Activated CD8-positive, alpha-beta memory T cell treated with anti-CD3 and anti-CD28 coated beads for 48 hours (primary cell): ENCODE measurements around the gene SLIT2.

Source experiments
- DNase-seq, 3 experiments: peaks; one replicate each; pipeline ENCODE4 v3.0.0-alpha.2; 2020; ENCODE audit warnings: low read depth in 2 of 3, low spot score in 2 of 3

Gene SLIT2

DNA sequence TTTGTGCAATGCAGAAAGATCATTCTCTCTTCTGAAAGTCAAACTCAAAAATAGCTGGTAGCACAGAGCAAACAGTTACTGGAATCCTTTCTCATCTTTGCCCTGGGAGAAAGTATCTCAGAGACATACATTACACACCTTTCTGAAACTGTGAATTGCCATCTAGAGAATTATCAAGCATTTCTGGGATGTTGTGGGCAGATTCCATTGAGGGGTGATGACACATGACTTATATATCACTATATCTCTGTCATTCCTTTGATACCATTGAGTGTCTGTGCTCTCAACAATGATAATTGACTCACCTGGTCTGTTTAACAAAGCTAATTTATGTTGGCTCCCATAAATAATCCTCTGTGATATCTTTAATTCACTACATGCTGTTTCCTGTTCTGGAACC is 13.0 kb downstream of the SLIT2 start:
- no peak for DNase-seq

DNA sequence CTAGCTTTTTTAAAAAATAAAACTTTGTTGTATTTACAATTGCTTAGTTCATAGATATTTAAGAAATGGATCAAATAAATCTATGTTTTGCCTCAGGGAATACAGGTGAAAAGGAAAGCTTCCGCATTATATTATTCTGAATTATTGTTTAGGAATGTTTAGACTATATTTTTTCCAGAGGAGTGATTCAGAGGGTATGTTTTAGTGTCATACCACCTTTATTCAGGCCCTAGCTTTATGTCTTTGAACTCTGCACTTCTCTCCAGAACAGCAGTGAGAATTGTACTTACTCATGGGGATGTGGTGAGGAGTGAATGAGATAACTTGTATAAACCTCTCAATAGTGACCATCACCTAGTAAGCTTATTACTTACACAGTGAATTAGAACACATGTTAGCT is 14.0 kb downstream of the SLIT2 start:
- no peak for DNase-seq

DNA sequence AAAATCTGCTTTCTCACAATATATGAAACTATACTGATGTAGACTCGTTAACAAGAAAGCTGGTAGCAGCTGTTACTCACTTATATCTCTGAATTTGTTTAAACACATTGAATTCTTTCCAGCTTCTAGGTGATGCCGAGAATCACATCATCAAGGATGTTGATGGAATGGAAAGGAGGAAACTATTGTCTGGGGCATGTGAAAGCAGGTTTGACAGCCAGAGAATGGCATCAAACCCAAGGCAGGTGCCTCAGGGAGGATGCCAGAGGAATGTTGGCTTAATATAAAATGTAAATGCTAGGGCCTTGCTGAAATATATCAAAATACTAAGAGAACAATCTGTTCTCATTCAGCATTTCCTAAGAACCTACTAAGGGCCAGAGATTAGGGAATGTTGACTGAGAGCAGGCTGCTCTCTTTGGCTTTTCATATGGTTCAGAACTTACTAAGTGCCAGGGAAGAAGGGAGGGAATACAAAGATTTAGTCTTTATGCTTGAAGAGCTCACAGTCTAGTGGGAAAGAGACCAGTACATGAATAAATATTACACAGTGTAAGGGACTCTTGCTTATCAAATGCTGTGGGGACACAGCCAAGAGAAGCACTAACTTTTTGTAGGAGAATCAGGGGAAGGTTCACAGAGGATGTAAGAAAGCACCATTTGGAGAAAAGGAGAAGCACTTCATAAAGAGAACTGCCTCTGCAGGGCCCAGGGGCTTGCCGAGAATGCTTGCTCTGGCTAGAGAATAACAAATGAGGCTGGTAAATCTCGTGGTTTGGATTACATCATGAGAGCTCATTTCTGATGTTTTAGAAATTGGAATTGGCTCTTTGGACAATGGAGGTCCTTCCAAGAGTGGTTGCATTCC is 14.7 kb downstream of the SLIT2 start:
- DNase-seq, result no peak

DNA sequence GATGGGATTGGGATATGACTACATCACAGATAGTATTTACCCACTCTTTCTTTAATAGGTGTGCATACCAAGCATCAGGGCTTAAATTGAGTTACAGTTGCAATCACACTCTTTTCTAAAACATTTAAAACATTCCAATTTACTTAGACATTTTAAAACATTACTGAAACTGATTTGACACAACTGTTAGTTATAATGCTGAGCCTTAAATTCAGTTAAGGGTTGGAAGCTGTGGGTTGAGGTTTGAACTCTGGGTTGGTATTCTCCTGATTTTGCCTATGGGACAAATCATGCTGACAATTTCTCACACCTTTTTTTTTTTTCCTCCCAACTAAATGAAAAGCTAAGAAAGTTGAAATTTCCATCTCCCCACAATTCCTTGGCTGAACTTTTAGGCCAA is 16.3 kb downstream of the SLIT2 start:
- no peak for DNase-seq

DNA sequence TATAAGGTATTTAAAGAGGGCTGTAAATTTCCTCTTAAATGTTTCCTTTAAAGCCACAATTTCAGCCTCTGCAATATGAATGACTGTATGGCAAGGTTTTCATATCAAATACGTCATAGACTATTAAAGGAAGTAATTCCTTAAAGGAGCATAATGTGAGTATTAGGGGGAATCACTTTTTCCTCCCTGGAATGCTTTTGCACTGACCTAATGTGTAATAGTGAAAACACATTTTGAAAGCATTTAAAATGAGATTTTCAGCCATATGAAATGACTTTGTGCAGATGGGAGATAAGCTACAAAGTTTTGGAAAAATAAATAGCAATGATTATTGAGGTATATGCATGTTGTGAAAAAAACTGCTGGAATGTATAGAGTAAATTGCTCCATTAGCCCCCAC is 17.6 kb downstream of the SLIT2 start:
- DNase-seq, result no peak

DNA sequence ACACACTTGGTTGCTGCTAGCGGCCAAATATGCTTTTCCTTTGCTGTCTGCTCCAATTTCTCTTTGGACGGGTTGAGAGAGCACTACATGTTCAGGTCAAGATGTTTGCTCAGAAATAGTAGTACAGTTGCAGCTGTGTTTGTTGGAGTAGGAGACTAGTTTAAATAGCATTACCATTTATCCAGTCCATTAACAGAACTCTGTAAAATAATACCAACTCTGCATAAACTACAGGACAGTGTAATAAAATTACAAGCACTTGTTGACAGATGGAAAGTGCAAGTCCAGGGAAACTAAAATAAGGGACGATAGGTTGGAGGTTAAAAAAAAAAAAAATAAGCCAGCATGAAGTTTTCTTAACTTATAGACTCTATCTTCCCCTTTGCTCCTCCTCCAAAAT is 20.2 kb downstream of the SLIT2 start:
- DNase-seq, result no peak

DNA sequence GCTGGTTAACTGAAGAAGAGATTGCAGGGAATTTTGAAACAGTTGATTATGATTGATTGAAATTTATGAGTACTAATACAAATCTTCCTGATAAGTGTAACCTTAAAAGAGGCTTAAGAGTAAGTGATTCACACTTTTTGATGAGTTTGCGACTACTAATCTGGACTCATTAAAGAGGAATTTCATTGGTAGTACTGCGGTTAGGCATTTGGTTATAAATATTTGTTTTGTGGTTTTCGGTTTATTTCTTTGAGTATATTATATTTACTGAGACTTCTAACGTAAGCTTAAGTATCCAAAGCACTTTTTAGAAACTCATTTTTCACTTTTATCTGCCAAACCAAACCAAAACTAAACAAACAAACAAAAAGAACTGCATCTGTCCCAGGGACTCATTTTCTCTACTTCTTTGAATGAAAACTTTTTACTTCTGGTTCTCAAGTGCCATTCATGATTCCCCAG is 20.7 kb downstream of the SLIT2 start:
- no peak for DNase-seq

DNA sequence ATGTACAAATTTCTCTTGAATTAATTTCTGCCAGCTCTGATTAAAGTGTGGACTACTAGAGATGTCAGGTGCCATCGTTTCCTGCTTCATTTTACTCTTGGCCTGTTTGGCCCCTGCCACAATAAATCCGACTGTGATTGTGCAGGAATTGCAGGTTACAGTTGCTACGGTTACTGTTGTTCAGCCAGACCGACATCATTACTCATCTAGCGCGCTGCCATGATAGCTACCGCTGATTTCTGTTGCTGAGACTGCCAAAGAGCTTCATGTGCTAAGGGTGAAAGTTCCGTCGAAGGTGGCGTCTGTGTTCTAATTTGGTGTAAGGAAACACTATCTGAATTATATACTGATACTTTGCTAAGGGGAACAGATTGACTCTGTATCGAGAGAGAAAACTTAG is 22.1 kb downstream of the SLIT2 start:
- DNase-seq, result no peak

DNA sequence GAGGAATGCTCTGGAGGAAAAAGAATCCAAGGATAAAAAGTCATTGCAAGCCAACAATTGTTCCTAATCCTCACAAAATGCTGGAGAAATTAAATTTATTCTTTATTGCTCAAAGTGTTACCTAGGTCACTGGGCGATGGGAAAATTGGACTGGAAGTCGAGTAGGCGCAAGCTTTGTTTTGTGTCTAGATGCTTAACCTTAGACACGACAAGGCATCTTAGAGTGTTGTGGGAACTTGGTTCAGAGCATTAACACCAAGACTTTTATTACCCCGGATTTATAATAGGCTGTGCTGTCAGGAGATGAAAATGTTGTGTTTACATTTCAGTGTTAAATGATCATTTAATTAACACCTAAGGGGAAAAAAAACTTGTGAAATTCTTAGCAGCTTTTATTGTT is 25.1 kb downstream of the SLIT2 start:
- DNase-seq, result no peak

DNA sequence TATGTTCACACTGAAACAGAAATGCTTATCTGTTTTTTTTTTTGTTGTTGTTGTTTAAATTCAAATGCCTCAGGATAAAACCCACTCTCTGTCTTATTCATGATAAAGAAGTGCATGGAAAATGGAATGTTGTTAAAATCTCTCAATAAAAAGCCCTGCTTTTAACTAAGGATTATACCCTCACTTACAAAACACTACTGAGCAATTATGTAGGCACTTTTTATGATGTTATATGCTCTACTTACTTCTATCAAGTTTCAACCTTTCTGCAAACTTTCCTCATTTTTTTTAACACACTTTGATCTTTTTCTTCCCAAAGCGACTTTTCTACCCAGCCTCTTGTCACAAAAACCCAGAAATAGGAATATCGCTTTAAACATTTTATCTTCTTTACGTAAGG is 26.5 kb downstream of the SLIT2 start:
- no peak for DNase-seq

DNA sequence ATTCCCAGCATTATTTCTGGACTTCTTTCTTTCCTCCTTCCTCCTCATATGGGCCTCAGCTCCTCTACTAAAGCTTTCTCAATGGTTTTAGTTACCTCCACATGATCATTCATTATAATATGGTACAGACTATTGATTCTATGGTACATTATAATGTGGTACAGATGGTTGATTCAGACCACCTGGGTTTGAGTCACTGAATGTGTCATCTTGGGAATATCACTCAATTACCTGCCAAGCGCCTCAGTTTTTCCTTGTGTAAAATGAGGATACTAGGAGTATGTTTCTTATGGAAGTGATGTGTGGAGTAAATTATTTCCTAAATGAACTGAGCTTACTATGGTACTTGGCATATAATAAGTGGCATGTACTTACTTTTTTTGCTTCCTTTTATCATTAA is 27.7 kb downstream of the SLIT2 start:
- no peak for DNase-seq

DNA sequence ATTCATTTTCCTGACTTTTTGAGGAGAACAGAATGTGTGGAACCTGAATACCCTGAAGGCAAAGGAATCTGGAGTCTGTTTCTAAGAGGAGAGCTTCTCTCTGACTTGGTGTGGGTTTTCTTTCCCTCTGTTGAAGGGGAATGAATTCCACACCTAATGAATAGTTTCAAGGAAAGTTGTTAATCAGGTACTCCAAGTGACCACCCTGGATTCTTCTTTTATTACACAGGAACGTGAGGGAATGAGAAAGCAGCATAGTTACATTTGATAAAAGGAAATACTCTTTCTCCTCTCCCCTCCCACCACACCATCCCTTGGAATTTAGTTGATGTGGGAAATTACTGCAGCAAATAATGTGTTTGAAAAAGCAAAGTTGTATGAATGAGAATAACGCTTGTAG is 29.7 kb downstream of the SLIT2 start:
- DNase-seq, result no peak

DNA sequence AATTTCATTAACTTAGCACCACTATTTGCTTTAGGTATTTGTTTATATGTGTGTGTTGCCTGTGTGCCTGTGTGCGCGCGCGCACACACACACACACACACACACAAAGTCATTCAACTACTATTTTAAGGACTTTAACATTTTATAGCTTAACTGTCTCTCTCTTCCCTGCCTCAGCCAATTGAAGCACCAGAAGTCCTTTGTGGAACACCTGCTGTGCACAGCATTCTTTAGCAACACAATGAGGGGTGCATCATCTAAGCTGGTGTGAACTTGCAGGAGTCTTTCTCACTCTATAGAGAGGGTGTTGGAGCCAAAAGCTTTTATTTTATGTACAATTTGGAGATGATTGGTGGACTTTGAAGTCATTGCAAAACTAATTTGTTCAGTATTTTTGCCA is 31.3 kb downstream of the SLIT2 start:
- DNase-seq, result no peak

DNA sequence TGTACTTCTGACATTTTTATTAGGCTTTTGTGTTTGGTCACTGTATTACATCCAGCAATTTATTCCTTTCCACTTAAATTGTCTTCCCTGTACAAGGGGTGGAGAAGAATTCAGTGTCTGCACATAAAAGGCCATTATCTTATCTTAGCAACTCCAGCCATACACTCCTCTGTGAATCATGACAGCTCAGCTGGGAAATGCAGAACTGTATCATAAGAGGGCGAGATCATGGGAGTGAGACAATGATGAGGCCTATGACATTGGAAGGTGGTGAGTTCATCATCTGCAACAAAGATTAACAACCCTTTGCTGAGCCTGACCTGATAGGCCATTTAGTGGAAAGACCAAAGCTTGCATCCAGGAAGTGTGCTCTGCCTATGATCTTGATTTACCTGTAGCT is 33.3 kb downstream of the SLIT2 start:
- no peak for DNase-seq

DNA sequence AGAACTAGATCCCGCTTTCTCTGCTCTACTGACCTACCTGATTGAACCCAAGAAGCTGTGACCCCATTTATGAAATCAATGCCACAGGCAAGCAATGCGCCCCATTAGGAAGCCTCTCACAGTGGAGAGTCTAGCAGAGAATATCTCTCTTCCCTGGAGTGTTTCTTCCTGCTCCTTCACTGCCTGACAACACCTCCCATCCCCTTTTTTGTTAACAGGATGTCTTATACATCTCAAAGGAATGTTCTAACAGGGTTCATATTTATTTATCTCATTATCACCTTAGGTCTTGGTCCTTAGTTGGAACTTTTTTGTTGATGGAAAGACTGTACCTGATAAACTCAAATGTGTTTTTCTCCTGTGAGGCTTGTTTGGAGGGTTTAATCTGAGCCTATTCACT is 35.5 kb downstream of the SLIT2 start:
- no peak for DNase-seq

DNA sequence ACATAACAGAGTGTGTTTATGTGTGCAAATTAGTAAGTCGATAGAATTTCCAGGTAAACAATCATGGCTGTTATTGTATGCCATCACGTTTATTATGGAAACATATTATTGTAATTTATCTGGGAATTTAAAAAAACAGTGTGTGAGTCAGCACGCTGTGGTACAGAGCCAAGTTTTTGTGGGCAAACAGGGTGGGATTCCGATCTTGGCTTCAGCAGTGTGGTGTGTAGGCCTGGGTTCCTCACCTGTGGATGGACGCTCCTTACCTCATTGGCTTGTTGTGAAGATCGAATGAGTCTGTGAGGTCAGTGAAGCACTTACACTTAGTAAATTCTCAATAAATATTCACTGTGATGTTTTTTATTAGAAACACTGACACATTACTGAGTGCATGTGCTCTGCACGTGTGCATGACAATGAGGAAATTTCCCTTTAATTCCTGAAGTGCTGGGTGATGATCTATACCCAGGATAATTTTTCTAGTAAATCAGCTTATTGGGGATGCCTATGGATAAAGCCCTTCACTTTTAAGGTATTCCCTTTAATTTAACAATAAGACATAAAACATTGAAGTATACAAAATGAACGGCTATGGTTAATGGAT is 36.4 kb downstream of the SLIT2 start:
- no peak for DNase-seq

DNA sequence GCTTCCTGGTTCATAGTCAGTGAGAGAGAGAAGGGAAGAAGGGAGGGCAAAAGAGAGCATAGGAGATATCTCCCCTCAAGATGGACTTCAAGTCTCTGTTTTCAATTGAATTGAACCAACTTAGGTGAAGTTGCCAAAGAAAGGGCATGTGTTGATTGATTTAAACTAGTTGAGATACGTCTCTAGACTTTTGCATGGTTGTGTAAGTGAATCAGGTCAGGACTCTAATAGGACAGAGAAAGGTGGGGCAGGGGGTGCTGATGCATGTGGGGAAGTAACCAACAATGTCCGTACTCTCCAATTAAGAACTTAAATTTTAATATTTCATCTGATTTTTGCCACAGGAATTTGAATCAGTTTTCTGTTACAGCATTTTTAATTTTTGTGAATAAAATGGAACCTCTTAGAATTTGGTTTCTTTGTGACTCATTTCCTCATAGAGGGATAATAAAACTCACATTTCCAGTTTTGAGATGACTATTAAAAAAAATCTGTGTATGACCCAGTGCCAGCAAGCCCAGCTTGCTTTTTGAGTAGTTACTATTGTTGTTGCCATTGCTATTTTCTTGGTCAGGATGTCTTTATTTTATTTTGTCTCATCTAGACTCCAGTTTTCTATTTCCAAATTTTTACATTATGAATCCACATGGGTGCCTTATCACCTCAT is 37.3 kb downstream of the SLIT2 start:
- DNase-seq, result no peak

DNA sequence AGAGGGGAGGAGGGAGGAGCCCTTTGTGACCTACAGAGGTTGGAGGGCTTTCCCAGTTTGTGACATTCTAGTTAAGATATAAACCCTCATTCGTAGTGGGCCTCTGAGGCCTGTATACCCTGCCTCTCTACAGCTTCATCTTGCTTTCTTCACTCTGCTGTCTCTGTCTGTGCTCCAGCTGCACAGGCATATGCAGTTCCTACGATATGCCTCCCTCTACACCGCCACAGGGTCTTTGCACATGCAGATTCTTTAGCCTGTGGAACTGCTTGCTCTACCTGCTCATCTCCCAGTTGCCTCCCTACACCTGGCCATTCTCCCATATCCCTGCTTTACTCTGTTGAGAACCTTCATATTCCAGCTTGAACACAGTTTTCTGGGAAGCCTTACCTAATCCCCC is 38.1 kb downstream of the SLIT2 start:
- DNase-seq, result no peak

DNA sequence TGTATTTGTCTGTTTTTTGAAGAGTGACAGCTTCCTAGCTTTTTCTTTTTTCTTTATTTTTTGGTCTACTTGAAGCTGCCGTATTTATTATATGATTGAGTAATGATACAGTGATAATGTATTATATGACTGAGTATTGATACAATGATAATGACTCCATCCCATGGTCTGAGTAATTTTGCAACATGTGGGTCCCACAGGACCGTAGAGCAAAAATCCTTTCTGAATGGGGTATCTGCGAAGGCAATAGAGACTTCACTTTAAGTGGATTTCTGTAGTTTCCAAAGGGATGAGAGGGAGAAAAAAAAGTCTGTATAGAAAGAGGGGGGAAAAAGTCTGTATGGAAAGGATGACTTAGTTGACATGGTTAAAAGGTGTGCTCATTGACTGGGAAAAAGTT is 41.0 kb downstream of the SLIT2 start:
- no peak for DNase-seq

DNA sequence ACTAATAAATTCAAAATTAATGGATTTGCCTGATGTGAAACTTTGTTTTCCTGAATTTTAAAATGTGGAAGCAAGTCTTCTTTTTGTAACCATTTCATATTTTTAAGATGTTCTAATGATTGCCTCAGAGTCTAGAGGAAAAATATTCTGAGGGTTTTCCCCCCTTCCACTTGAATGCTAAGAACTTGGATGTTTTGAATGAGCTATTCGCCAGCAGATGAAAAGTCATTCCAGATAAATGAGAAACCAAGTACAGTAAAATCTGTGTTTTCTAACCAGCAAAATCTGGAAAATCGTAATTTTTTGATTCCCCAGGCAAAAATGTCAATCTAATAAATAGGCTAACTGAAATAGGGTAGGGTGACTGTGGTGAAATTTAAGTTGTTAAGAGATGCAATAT is 45.6 kb downstream of the SLIT2 start:
- DNase-seq, result no peak

DNA sequence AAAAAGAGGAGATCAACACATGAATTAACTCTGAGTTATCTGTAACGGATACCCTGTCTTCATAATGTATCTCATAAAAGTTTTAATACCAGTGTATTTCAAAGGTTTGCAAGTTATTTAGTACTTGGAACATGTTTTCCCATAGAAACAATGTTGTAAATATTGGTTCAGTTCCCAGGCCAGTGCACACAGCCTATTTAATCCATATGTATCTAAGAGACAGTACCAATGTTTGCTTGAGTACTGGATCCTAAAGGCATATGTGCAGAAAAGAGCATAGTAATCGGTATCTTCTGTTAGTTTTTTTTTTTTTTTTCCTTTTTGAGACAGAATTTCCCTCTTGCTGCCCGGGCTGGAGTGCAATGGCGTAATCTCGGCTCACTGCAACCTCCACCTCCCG is 46.1 kb downstream of the SLIT2 start:
- no peak for DNase-seq

DNA sequence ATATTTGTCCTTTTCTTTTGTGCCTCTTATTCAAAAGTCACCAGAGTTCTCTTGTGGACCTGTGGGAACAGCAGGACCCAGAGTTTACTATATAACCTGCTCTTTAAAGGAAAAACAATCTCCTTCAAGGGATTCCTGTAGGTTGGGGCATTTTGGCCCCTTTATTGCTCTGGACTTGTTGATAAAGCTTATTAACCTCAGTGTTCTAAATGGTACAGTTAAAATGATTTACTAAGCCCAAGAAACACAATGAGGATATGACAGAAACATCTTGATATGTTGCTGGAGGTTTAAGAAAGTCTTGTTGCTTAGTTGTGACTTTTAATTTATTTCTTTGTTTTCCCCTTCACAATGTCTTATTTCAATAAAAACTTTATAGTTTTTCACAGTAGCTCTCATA is 46.8 kb downstream of the SLIT2 start:
- DNase-seq, result no peak
